NCI-H69 (cell line): ENCODE data around the gene RAMP2.
A peak's percentile ranks its signal among the peaks of the same experiment; 100 is the strongest.

Source experiments
- DNase-seq: peaks from one replicate; lab custom pipeline; 2025; lab: John Stamatoyannopoulos, UW

Gene RAMP2

DNA sequence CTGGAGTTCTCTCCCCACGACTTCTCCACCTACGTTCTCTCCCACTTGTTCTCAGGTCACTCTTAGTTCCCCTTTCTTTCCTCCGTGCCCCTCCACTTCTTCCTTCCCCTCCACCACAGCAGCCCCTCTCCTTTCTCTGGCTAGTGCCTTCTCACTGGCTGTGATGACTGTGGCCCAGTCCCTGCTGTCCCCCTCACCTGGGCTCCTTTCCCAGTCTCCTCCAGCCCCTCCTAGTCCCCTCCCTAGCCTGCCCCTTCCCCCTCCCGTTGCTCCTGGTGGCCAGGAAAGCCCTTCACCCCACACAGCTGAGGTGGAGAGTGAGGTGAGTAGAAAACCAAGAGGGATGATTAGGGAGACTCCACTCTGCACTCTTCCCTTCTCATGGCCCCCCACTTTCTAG, 34.0 kb downstream of the RAMP2 start:
- DNase-seq, result no peak

DNA sequence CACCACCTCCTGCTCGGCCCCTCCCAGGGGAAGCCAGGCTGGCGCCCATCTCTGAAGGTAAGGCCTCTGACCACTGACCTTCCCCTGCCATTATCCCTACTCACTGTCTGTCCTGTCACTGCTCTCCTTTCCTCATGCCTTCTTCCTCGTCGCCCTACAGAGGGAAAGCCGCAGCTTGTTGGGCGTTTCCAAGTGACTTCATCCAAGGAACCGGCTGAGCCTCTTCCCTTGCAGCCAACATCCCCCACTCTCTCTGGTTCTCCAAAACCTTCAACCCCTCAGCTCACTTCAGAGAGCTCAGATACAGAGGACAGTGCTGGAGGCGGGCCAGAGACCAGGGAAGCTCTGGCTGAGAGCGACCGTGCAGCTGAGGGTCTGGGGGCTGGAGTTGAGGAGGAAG, 34.4 kb downstream of the RAMP2 start:
- no peak for DNase-seq

DNA sequence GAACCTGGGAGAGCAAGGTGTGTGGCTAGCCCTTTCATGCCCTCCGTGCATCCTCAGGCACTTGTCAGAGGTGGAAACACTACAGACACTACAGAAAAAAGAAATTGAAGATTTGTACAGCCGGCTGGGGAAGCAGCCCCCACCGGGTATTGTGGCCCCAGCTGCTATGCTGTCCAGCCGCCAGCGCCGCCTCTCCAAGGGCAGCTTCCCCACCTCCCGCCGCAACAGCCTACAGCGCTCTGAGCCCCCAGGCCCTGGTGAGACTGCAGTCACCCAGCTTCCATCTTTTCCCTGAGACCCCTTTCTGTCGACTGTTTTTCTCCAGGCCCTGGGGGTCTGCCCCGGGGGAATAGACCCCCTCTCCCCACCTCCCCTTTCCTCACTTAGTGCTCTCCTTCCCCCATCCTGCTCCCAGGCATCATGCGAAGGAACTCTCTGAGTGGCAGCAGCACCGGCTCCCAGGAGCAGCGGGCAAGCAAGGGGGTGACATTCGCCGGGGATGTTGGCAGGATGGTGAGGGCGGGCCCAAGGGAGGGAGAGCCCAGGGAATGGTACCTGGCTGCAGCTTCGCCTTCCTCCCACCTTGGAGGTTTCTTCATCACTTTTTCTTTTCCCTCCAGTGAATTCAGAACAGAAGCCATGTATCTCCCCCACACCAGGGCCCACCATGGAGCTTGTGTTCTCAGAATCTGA, 35.2 kb downstream of the RAMP2 start:
- no peak for DNase-seq

DNA sequence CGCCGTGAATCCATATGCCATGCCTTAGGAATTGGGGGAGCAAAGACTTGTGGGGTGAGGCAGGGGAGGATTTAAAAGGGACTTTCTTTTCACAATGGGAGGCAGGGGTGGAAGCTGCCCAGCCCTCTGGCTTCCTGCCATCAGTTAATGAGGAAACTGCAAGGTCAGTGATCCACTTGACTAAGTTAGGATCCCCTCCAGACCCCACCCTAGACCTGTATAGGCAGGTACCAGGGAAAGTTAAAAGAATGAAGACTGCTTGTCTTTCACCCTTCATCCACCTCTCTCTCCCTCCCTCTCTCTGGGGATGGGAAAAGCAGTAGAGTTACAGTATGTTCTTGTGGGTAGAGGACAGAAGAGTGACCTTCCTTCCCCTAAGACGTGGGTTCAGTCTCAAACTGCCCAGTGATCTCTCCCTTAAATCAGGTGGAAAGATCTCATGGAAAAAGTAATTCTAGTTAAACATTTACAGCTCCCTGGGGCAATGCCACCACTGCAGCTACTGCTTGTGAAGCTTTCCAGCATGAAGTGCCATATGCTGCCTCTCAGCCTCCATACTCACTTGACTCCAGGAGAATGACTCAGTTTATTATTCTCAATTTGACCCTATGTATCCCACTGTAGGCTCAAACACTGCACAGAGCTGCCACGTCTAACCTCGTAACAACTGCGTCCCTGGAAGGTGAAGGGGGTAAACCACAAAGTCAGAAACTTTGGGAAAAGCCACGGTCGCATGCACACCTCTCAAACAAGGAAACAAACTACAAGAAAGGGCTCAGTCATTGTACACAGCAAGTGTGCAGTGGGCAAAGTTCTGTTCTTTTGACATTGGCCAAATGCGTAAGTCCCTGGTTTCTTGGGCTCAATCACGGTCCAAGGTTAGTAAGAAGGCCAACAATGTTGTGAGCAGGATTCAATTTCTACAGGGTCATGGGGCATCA, 36.3 kb downstream of the RAMP2 start:
- DNase-seq, result peak; percentile 9

- no peak for DNase-seq
Observed at GRCh38 chr17:42798011-42798382, 37.0 kb downstream of the RAMP2 start.

DNA sequence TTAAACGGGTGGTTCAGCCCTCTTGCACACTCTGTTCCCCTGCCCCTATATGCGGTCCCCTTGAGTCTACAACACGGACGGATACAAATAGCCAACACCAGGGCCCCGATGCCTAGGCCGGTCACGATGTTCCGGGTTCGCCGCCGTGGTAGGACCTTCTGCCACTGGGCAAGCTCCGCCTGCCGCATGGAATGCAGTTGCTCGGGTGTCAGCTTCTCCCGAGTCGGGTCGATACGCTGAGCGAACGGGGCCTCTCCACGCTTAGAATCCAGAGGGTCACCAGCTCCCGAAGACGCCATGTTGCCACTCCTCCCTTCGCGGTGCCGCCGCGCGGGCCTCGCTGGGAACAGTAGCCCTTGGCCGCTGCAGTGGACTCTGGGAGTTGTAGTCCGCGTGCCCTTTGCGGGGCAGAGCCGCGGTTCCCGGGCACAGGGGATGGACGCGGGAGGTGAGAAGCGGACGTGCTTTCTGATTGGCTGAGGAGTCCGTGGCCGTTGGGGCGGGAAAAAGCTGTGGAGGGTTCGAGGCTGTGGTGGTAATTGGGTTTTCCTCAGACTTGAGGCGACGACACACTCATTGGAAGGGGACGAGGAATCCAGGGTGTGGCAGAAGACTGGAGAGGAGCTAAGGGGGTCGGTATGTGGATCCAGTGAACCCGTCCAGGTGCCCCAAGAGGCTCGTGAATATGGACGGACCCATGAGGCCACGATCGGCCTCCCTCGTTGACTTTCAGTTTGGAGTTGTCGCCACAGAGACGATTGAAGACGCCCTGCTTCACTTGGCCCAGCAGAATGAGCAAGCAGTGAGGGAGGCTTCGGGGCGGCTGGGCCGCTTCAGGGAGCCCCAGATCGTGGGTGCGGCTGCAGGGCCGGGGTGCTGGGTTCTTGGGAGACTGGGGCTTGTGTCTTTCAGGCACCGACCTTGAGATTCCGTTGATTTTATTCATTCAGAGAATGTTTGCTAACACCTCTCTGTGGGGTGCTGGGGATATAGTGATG, 37.7 kb downstream of the RAMP2 start, which contains the start of the genes CNTD1 and COA3:
Gene CNTD1, plus strand, starts transcription at position 479 of the 998 bp plus-strand sequence. Its CDS starts 207 bp downstream, at position 686.
Gene COA3, minus strand, starts transcription at position 322 of the 998 bp plus-strand sequence. Its CDS starts 23 bp downstream, at position 299.
- DNase-seq, result peak; percentile 90

DNA sequence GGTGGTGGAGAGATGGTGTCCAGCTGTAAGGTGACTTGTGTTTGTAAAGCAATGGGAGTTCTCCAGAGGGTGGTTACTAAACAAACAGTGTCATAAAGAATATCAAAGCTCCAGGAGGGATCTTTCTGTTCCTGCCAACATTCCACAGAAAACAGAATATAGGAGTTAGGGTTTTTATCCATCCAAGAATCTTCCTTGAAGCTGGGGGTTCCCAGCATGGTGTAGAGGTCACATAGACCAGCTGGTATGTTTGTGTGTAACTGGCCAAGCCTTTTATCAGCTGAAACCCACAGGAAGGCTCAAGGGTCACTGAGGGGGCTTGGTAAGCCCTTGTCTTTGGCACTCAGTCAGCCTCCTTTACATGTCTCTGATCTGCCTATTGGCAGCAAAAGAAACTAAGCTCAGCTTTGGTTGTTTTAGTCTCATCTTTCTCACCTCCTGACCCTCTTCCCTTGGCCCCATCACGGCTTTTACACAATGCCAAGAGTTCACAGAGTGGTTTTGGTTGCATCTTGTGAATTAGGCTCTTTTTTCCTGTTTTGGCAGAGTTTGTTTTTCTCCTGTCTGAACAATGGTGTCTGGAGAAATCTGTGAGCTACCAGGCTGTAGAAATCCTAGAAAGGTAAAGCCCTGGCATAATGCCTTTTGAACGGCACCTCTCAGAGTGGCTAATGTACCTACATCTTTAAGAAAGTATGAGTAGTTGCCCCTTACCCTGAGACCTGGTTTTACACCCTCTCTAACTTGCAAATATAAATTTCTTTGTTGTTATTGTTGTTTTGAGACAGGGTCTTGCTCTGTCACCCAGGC, 42.3 kb downstream of the RAMP2 start:
- DNase-seq, result peak; percentile 87

DNA sequence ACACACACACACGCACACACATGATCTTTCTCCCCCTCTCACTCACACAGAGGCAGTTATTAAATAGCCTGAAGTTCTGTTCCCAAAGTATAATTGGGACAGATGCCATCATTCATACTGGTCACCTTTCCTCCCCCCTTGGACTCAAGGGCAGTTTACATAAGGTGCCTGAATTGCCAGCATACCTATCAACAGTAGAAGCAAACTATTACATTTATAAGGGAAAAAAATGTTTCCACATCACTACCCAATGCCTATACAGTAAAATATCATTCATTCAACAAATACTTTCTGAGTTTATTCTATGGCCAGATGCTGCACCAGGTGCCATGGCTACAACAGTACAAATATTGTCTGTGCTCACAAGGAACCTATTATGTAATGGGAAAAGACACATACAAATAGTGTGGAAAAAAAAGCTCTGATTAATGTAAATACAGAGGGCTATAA, 43.9 kb downstream of the RAMP2 start:
- peak; percentile 95 for DNase-seq

- no peak for DNase-seq
Observed at GRCh38 chr17:42806249-42806648, 45.2 kb downstream of the RAMP2 start.

DNA sequence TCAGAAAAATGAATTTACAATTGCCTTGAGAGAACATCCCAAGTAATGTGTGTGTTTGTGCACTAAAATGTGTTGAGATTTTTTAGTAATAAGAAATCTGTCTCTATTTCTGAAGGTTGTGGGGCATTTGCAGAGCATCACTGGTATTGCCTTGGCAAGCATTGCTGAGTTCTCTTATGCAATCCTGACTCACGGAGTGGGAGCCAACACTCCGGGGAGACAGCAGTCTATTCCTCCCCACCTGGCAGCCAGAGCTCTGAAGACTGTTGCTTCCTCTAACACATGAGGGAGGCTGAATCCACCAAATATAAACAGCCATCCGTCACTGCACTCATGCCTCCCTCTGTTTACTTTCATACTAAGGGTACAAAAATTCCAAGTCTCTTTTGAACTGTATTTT, 48.2 kb downstream of the RAMP2 start:
- no peak for DNase-seq
